GM23338 (cell line): Measurements from ENCODE around the gene MRPL22. TPM values are rescaled to one million over a fixed set of nuclear protein-coding genes. Genes with fewer than 3 reads are reported as not detected.

Experiments
- ATAC-seq: fragments of 200-7000 bp; cut with Tn5 transposase; 3 replicates; pipeline ENCODE4 v1.9.1; 2020
- DNase-seq: peaks from one replicate; pipeline ENCODE4 v3.0.0-alpha.2; 2015; ENCODE audit warnings: low spot score
- H2AFZ ChIP-seq: fragments of 200-600 bp; sonication (generic); 2 replicates; pipeline ENCODE4 v1.8.0; 2016; ENCODE audit warnings: antibody characterized with exemption, mild to moderate bottlenecking, moderate library complexity
- H3F3A ChIP-seq: fragments of 200-600 bp; sonication (generic); replicated peaks from 2 replicates; pipeline ENCODE4 v1.8.0; 2017; ENCODE audit warnings: antibody characterized with exemption, mixed run types, low read depth
- H3K27ac ChIP-seq: fragments of 200-600 bp; sonication (generic); 2 replicates; pipeline ENCODE4 v1.6.1; 2016; ENCODE audit warnings: low read depth
- H3K27me3 ChIP-seq: fragments of 200-600 bp; sonication (generic); 2 replicates; pipeline ENCODE4 v1.8.0; 2016; ENCODE audit warnings: mild to moderate bottlenecking, mixed run types, moderate library complexity; ENCODE audit not compliant: insufficient read depth
- H3K36me3 ChIP-seq: fragments of 200-600 bp; sonication (generic); 2 replicates; pipeline ENCODE4 v1.8.0; 2016; ENCODE audit warnings: mild to moderate bottlenecking; ENCODE audit not compliant: insufficient read depth
- H3K4me1 ChIP-seq: fragments of 200-600 bp; sonication (generic); 2 replicates; pipeline ENCODE4 v1.8.0; 2016; ENCODE audit warnings: mild to moderate bottlenecking, moderate library complexity; ENCODE audit not compliant: insufficient read depth
- H3K4me2 ChIP-seq: fragments of 200-600 bp; sonication (generic); 2 replicates; pipeline ENCODE4 v1.7.1; 2017; ENCODE audit warnings: mixed run types
- H3K4me3 ChIP-seq: fragments of 200-600 bp; sonication (generic); 2 replicates; pipeline ENCODE4 v1.6.1; 2016; ENCODE audit warnings: mixed run types
- H3K79me2 ChIP-seq: fragments of 200-600 bp; sonication (generic); replicated peaks from 2 replicates; pipeline ENCODE4 v1.8.0; 2017; ENCODE audit warnings: mild to moderate bottlenecking; ENCODE audit not compliant: insufficient read depth
- H3K9me2 ChIP-seq: fragments of 200-600 bp; sonication (generic); 2 replicates; pipeline ENCODE4 v1.8.0; 2017; ENCODE audit not compliant: insufficient read depth
- H4K20me1 ChIP-seq: fragments of 200-600 bp; sonication (generic); replicated peaks from 2 replicates; pipeline ENCODE4 v1.8.0; 2017; ENCODE audit warnings: mild to moderate bottlenecking; ENCODE audit not compliant: insufficient read depth
- H3K27ac Mint-ChIP-seq: 2 replicates; pipeline ENCODE4 v1.8.0; 2020; ENCODE audit warnings: inconsistent platforms, mild to moderate bottlenecking, moderate library complexity, mixed read lengths
- H3K27me3 Mint-ChIP-seq: 3 replicates; pipeline ENCODE4 v1.8.0; 2022; ENCODE audit warnings: low read depth, mild to moderate bottlenecking, moderate library complexity, mixed read lengths, inconsistent platforms; ENCODE audit not compliant: insufficient read depth, poor library complexity
- H3K36me3 Mint-ChIP-seq: 3 replicates; pipeline ENCODE4 v1.8.0; 2021; ENCODE audit warnings: low read depth, mild to moderate bottlenecking, inconsistent platforms, moderate library complexity, mixed read lengths
- H3K4me1 Mint-ChIP-seq: 3 replicates; pipeline ENCODE4 v1.8.0; 2020; ENCODE audit warnings: mild to moderate bottlenecking, inconsistent platforms, mixed read lengths
- H3K4me3 Mint-ChIP-seq: 3 replicates; pipeline ENCODE4 v1.8.0; 2021; ENCODE audit warnings: moderate library complexity, mild to moderate bottlenecking, inconsistent platforms, mixed read lengths
- H3K9me3 Mint-ChIP-seq: 3 replicates; pipeline ENCODE4 v1.8.0; 2020; ENCODE audit warnings: moderate library complexity, mild to moderate bottlenecking, inconsistent platforms, mixed read lengths
- CTCF ChIP-seq, 2 experiments: fragments of 200-600 bp in 1 of 2; sonication (generic) in 1 of 2; conservative IDR thresholded peaks; 2 replicates each; pipeline versions ENCODE4 v1.5.1 to v1.6.1; 2016 to 2017; ENCODE audit warnings: antibody characterized with exemption in 2 of 2, low read depth in 2 of 2, mild to moderate bottlenecking in 2 of 2, moderate library complexity in 1 of 2
- ETS1 ChIP-seq: IDR thresholded peaks from 2 replicates; pipeline ENCODE4 v1.6.1; 2016; ENCODE audit warnings: antibody characterized with exemption
- EZH2 ChIP-seq: fragments of 200-600 bp; sonication (generic); IDR thresholded peaks from one replicate; pipeline ENCODE4 v1.8.0; 2017; ENCODE audit warnings: antibody characterized with exemption, mild to moderate bottlenecking, low read depth; ENCODE audit not compliant: unreplicated experiment
- EZH2phosphoT487 ChIP-seq: fragments of 200-600 bp; sonication (generic); IDR thresholded peaks from one replicate; pipeline ENCODE4 v1.8.1; 2018; ENCODE audit warnings: antibody characterized with exemption; ENCODE audit not compliant: unreplicated experiment
- JUNB ChIP-seq: IDR thresholded peaks from one replicate; pipeline ENCODE4 v1.6.1; 2016; ENCODE audit warnings: antibody characterized with exemption; ENCODE audit not compliant: unreplicated experiment
- POLR2AphosphoS5 ChIP-seq: IDR thresholded peaks from 2 replicates; pipeline ENCODE4 v1.6.1; 2016; ENCODE audit warnings: antibody characterized with exemption, low read depth
- REST ChIP-seq: IDR thresholded peaks from one replicate; pipeline ENCODE4 v1.6.1; 2018; ENCODE audit warnings: antibody characterized with exemption; ENCODE audit not compliant: unreplicated experiment
- STAT1 ChIP-seq: IDR thresholded peaks from one replicate; pipeline ENCODE4 v1.6.1; 2016; ENCODE audit warnings: antibody characterized with exemption; ENCODE audit not compliant: unreplicated experiment
- ZNF114 ChIP-seq: fragments of 250-450 bp; sonication (Bioruptor Pico); IDR thresholded peaks from 2 replicates; pipeline ENCODE4 v1.5.0; 2020; ENCODE audit warnings: mild to moderate bottlenecking, moderate library complexity
- ZNF331 ChIP-seq: fragments of 250-450 bp; sonication (Bioruptor Pico); IDR thresholded peaks from 2 replicates; pipeline ENCODE4 v1.5.0; 2020; ENCODE audit warnings: low read depth, mild to moderate bottlenecking, moderate library complexity
- polyA plus RNA-seq: library from polyadenylated mRNA; unstranded; fragments of >200 nt; fragmentation: Nextera tagmentation; extraction: Ambion mirVana; gene quantifications from 2 replicates; pipeline ENCODE4 v1.2.1, GENCODE V29; 2016
- total RNA-seq: library from RNA; depleted of rRNA; stranded (reverse); fragments of >200 nt; shearing (Covaris generic); gene quantifications from 2 replicates; pipeline ENCODE4 v1.2.3, GENCODE V29; 2014

Gene MRPL22
- total and polyA plus RNA-seq, 2 experiments from 2014 or later: 32.1 to 256 TPM

DNA sequence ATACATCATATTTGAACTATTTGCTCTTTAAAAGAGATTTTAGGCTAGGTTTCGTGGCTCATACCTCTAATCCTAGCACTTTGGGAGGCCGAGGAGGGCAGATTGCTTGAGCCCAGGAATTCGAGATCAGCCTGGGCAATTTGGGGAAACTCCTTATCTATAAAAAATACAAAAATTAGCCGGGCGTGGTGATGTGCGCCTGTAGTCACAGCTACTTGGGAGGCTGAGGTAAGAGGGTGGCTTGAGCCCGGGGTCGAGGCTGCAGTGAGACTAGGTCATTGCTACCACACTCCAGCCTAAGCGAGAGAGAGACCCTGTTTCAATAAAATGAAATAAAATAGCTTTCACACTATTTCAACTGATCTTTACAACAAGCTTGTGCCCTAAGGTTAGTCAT is 500 bp upstream of the MRPL22 start:
- H3K4me1 ChIP-seq: peaks cover 16% of the 10 kb centered on the region
- Mint-ChIP-seq H3K4me1 (peaks cover 10% of the 10 kb centered on the region), H3K9me3 (no peaks in the 10 kb centered on the region), H3K4me3 (peak overlapping the region; percentile 96), H3K27me3 (peaks cover 6% of the 10 kb centered on the region), H3K36me3 (peaks cover 2% of the 10 kb centered on the region), H3K27ac (0 out of 2 replicates have a peak overlapping the region, but pooled peaks have one; percentile 96)
- peak overlapping the region; percentile 78 for H3K4me2 ChIP-seq
- H3K9me2 ChIP-seq: no peaks in the 10 kb centered on the region
- 0 out of 2 replicates have a peak, but pooled peaks cover 2% of the 10 kb centered on the region for H4K20me1 ChIP-seq
- TF ChIP-seq ZNF331 (CRISPR knock-in tag): no peak
- TF ChIP-seq POLR2AphosphoS5: no peak
- no peak for TF ChIP-seq ETS1
- no peak for TF ChIP-seq CTCF (conservative IDR thresholded peaks at IDR 0.05; ENCODE audit: low read depth in 2 of 2)
- no peak for TF ChIP-seq EZH2phosphoT487
- TF ChIP-seq REST: no peak
- TF ChIP-seq EZH2: no peak
- TF ChIP-seq JUNB: no peak
- H3K79me2 ChIP-seq: peaks cover 49% of the 10 kb centered on the region
- peak overlapping the region; percentile 74 for H3K4me3 ChIP-seq
- ATAC-seq: no peak
- H3K36me3 ChIP-seq: no peaks in the 10 kb centered on the region; the same call in 1 of the 2 replicates
- H3F3A ChIP-seq: no peaks in the 10 kb centered on the region
- H3K27me3 ChIP-seq: no peaks in the 10 kb centered on the region
- peak overlapping the region; percentile 77; the same call in 1 of the 2 replicates for H2AFZ ChIP-seq
- DNase-seq: no peak
- peak overlapping the region; percentile 2; the same call in 1 of the 2 replicates for H3K27ac ChIP-seq

DNA sequence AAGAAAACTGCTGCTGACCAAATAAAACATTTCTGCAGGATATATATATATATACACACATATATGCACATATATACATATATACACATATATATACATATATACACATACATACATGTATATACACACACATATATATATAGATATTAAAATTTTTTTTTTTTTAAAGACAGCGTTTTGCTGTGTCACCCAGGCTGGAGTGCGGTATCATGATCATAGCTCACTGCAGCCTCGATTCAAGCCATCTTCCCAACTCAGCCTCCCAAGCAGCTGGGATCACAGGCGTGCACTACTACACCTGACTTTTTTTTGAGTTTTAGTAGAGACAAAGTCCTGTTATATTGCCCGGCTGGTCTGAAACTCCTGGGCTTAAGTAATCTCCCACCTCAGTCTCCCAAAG is 2.7 kb downstream of the MRPL22 start:
- no peaks in the 10 kb centered on the region for H3K27me3 ChIP-seq
- Mint-ChIP-seq H3K9me3 (no peaks in the 10 kb centered on the region), H3K36me3 (no peaks in the 10 kb centered on the region), H3K27ac (no peak overlapping the region; the same call in 1 of the 2 replicates), H3K27me3 (peaks cover 6% of the 10 kb centered on the region), H3K4me1 (peaks cover 3% of the 10 kb centered on the region; the same call in 1 of the 3 replicates), H3K4me3 (no peak overlapping the region)
- H3K27ac ChIP-seq: no peak overlapping the region
- H3K9me2 ChIP-seq: no peaks in the 10 kb centered on the region
- DNase-seq (no peak), ATAC-seq (no peak)
- H3K36me3 ChIP-seq: no peaks in the 10 kb centered on the region
- H4K20me1 ChIP-seq: 0 out of 2 replicates have a peak, but pooled peaks cover 2% of the 10 kb centered on the region
- no peak overlapping the region for H3K4me2 ChIP-seq
- peaks cover 53% of the 10 kb centered on the region for H3K79me2 ChIP-seq
- TF ChIP-seq STAT1 (no peak), ZNF114 (no peak), REST (no peak), JUNB (no peak), EZH2 (no peak)
- H3K4me3 ChIP-seq: no peak overlapping the region
- no peaks in the 10 kb centered on the region for H3F3A ChIP-seq
- peaks cover 5% of the 10 kb centered on the region; the same call in 1 of the 2 replicates for H3K4me1 ChIP-seq
- H2AFZ ChIP-seq: no peak overlapping the region
